Neural crest cell (in vitro differentiated cells): Measurements from ENCODE around the gene HAP1. TPM values are rescaled to one million over a fixed set of nuclear protein-coding genes. Genes with fewer than 3 reads are reported as not detected.

Experiments used
- DNase-seq: peaks from one replicate; pipeline ENCODE4 v3.0.0; 2021; ENCODE audit warnings: low read depth, mixed read lengths, low spot score
- H3K27ac Mint-ChIP-seq: one replicate; pipeline ENCODE4 v1.8.0; 2021; ENCODE audit warnings: mild to moderate bottlenecking, mixed read lengths; ENCODE audit not compliant: unreplicated experiment
- H3K27me3 Mint-ChIP-seq: 2 replicates; pipeline ENCODE4 v1.8.0; 2021; ENCODE audit warnings: low read depth, mild to moderate bottlenecking, mixed read lengths
- H3K36me3 Mint-ChIP-seq: 2 replicates; pipeline ENCODE4 v1.8.0; 2021; ENCODE audit warnings: low read depth, mild to moderate bottlenecking, mixed read lengths
- H3K4me1 Mint-ChIP-seq: 2 replicates; pipeline ENCODE4 v1.8.0; 2021; ENCODE audit warnings: mixed read lengths
- H3K4me3 Mint-ChIP-seq: one replicate; pipeline ENCODE4 v1.8.0; 2021; ENCODE audit warnings: mild to moderate bottlenecking, mixed read lengths
- H3K9me3 Mint-ChIP-seq: 2 replicates; pipeline ENCODE4 v1.8.0; 2021; ENCODE audit warnings: mixed read lengths
- CTCF ChIP-seq: fragments of 200-600 bp; sonication (generic); conservative IDR thresholded peaks from 2 replicates; pipeline ENCODE4 v1.5.0; 2021; ENCODE audit warnings: antibody characterized with exemption, mild to moderate bottlenecking
- total RNA-seq: library from RNA; stranded (reverse); gene quantifications from 2 replicates; pipeline ENCODE4 v1.2.1, GENCODE V29; 2021

The HAP1 gene
- total RNA-seq, 1 donor from 2014 or later: 1.6 TPM

- Mint-ChIP-seq H3K27ac (no peak overlapping the region), H3K36me3 (no peaks in the 10 kb centered on the region), H3K27me3 (no peaks in the 10 kb centered on the region), H3K4me3 (no peak overlapping the region), H3K9me3 (no peaks in the 10 kb centered on the region), H3K4me1 (peaks cover 37% of the 10 kb centered on the region)
- TF ChIP-seq CTCF: no peak
- no peak for DNase-seq
Observed at GRCh38 chr17:41772218-41772585, 37.8 kb upstream of the HAP1 start.

GRCh38 chr17:41771389-41772206 lies 37.2 kb upstream of the HAP1 start:
- DNase-seq: no peak
- Mint-ChIP-seq H3K27me3 (no peaks in the 10 kb centered on the region), H3K9me3 (no peaks in the 10 kb centered on the region), H3K4me3 (no peak overlapping the region), H3K27ac (no peak overlapping the region), H3K36me3 (no peaks in the 10 kb centered on the region), H3K4me1 (peaks cover 37% of the 10 kb centered on the region)
- TF ChIP-seq CTCF: no peak

- Mint-ChIP-seq H3K4me3 (no peak overlapping the region), H3K27me3 (no peaks in the 10 kb centered on the region), H3K36me3 (no peaks in the 10 kb centered on the region), H3K4me1 (peaks cover 22% of the 10 kb centered on the region), H3K27ac (no peak overlapping the region), H3K9me3 (no peaks in the 10 kb centered on the region)
- no peak for DNase-seq
- no peak for TF ChIP-seq CTCF
Observed at GRCh38 chr17:41769985-41770384, 35.5 kb upstream of the HAP1 start.

GRCh38 chr17:41769346-41769862 lies 35.0 kb upstream of the HAP1 start:
- no peak overlapping the region for H3K27ac Mint-ChIP-seq
- no peaks in the 10 kb centered on the region for H3K27me3 Mint-ChIP-seq
- H3K4me3 Mint-ChIP-seq: no peak overlapping the region
- no peak for TF ChIP-seq CTCF
- DNase-seq: no peak
- peaks cover 18% of the 10 kb centered on the region for H3K4me1 Mint-ChIP-seq
- no peaks in the 10 kb centered on the region for H3K36me3 Mint-ChIP-seq
- no peaks in the 10 kb centered on the region for H3K9me3 Mint-ChIP-seq

- Mint-ChIP-seq H3K4me3 (no peak overlapping the region), H3K9me3 (no peaks in the 10 kb centered on the region), H3K27ac (peak overlapping the region; percentile 67), H3K4me1 (peaks cover 12% of the 10 kb centered on the region), H3K36me3 (no peaks in the 10 kb centered on the region), H3K27me3 (no peaks in the 10 kb centered on the region)
- DNase-seq: no peak
- no peak for TF ChIP-seq CTCF
Observed at GRCh38 chr17:41768682-41769288, 34.3 kb upstream of the HAP1 start.
